ENCODE data around the gene PCDHGA2.

Gene PCDHGA2

GRCh38 chr5:141383345-141383744 lies 44.8 kb downstream of the PCDHGA2 start:
- no peak for DNase-seq

- no peak for DNase-seq
Observed at GRCh38 chr5:141384471-141385267, 46.1 kb downstream of the PCDHGA2 start.

DNA sequence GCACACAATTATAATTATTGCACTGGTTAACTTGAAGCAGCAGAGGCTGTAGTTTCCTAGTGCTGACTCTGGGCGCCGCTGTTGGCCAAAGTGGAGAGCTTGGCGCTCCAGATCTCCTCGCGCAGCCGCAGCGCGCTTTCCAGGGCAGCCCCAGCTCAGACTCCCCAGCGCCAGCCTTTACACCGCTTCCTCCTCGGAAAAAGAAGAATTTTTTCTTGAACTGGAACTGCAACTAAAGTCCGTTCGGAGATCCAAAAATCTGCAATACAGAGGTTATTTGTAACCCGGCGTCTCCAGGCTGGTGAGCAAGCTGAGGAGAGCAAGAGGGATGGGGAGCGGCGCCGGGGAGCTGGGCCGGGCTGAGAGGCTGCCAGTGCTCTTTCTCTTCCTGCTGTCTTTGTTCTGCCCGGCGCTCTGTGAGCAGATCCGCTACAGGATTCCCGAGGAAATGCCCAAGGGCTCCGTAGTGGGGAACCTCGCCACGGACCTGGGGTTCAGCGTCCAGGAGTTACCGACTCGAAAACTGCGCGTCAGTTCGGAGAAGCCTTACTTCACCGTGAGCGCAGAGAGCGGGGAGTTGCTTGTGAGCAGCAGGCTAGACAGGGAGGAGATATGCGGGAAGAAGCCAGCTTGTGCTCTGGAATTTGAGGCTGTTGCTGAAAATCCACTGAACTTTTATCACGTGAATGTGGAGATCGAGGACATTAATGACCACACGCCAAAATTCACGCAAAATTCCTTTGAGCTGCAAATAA lies 49.2 kb downstream of the PCDHGA2 start, which contains the start of gene PCDHGB4:
PCDHGB4 (plus strand) TSS at position 142 of the 755 bp plus-strand sequence; CDS start at position 329, 187 bp downstream.
- peak in 1 of 2 donors; percentile 33 for DNase-seq

DNA sequence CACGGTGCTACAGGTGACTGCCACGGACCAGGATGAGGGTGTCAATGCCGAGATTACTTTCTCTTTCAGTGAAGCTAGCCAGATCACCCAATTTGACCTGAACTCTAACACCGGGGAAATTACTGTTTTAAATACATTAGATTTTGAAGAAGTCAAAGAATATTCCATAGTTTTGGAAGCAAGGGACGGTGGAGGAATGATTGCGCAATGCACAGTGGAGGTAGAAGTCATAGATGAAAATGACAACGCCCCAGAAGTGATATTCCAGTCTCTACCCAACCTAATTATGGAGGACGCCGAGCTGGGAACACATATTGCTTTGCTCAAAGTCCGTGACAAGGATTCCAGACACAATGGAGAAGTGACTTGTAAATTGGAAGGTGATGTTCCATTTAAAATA lies 50.1 kb downstream of the PCDHGA2 start:
- no peak for DNase-seq

DNA sequence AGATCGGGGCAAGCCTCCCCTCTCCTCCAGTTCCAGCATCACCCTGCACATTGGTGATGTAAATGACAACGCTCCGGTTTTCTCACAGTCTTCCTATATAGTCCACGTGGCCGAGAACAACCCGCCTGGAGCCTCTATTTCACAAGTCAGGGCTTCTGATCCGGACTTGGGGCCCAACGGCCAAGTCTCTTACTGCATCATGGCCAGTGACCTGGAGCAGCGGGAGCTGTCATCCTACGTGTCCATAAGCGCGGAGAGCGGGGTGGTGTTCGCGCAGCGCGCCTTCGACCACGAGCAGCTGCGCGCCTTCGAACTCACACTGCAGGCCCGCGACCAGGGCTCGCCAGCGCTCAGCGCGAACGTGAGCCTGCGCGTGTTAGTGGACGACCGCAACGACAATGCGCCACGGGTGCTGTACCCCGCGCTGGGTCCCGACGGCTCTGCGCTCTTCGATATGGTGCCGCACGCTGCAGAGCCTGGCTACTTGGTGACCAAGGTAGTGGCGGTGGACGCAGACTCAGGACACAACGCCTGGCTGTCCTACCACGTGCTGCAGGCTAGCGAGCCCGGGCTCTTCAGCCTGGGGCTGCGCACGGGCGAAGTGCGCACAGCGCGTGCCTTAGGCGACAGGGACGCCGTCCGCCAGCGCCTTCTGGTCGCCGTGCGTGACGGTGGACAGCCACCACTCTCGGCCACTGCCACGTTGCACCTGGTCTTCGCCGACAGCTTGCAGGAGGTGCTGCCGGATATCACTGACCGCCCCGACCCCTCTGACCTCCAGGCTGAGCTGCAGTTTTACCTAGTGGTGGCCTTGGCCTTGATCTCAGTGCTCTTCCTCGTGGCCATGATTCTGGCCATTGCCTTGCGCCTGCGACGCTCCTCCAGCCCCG lies 50.8 kb downstream of the PCDHGA2 start:
- DNase-seq: no peak

DNA sequence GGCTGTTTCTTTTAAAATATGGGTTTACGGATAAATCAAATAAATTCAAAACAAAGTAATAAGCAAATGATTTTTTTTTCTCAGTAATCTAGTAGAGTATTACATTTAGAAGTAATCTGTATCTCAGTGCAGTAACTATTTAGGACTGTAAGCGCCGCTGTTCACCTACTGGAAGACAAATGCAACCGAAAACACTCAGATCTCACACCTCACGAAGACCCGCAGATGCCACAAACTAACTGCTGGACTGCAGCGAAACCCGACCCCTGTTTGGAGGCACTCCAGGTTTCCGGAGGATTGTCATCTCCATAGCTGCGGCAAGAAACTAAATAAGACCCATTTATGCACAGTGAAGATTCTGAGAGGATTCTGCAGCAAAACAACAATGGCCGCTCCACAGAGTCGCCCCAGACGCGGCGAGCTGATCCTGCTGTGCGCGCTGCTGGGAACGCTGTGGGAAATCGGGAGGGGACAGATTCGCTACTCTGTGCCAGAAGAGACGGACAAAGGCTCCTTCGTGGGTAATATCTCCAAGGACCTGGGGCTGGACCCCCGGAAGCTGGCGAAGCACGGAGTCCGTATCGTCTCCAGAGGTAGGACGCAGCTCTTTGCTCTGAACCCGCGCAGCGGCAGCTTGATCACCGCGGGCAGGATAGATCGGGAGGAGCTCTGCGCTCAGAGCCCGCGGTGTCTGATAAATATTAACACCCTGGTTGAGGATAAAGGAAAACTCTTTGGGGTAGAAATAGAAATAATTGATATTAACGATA lies 54.1 kb downstream of the PCDHGA2 start, which contains the start of gene PCDHGA8:
PCDHGA8 (plus strand) TSS at position 205 of the 770 bp plus-strand sequence; CDS start at position 386, 181 bp downstream.
- peak in 1 of 2 donors; percentile 14 for DNase-seq
